WI38 (cell line): ENCODE results near the gene SWAP70.

Experiments used
- H3K4me3 ChIP-seq: 2 replicates; pipeline ENCODE4 v1.5.1; 2011; ENCODE audit warnings: low read depth, mild to moderate bottlenecking, control low read depth, low read length
- CTCF ChIP-seq: IDR thresholded peaks from 2 replicates; pipeline ENCODE4 v1.5.1; 2012; ENCODE audit warnings: low read depth, mild to moderate bottlenecking, control low read depth, low read length

The SWAP70 gene

GRCh38 chr11:9624448-9624847 is 39.4 kb upstream of the SWAP70 start:
- H3K4me3 ChIP-seq = no peak overlapping the region
- TF ChIP-seq CTCF = no peak

GRCh38 chr11:9625162-9625561 is 38.7 kb upstream of the SWAP70 start:
- TF ChIP-seq CTCF = no peak
- H3K4me3 ChIP-seq = no peak overlapping the region

- H3K4me3 ChIP-seq = no peak overlapping the region
- no peak for TF ChIP-seq CTCF
Measured at GRCh38 chr11:9625728-9626127, 38.1 kb upstream of the SWAP70 start.

- H3K4me3 ChIP-seq = no peak overlapping the region
- no peak for TF ChIP-seq CTCF
Measured at GRCh38 chr11:9626496-9627394, 37.1 kb upstream of the SWAP70 start.

- TF ChIP-seq CTCF = no peak
- no peak overlapping the region for H3K4me3 ChIP-seq
Measured at GRCh38 chr11:9629064-9629463, 34.8 kb upstream of the SWAP70 start.

GRCh38 chr11:9633679-9634078 is 30.2 kb upstream of the SWAP70 start:
- no peak for TF ChIP-seq CTCF
- H3K4me3 ChIP-seq = no peak overlapping the region

GRCh38 chr11:9636691-9637090 is 27.2 kb upstream of the SWAP70 start:
- no peak overlapping the region for H3K4me3 ChIP-seq
- TF ChIP-seq CTCF = no peak
